ENCODE data around the gene NTHL1. TPM values are rescaled to one million over a fixed set of nuclear protein-coding genes. Genes with fewer than 3 reads are reported as not detected.

NTHL1 gene
- total RNA-seq, 4 donors from 2014 or later: 6.5 to 21.7 (median 12.0) TPM

- no peak for TF ChIP-seq CTCF (IDR thresholded peaks at IDR 0.05; ENCODE audit: low read depth)
Observed at GRCh38 chr16:2078096-2078495, 30.5 kb upstream of the NTHL1 start.

GRCh38 chr16:2077696-2078095 is 30.1 kb upstream of the NTHL1 start:
- TF ChIP-seq CTCF (IDR thresholded peaks at IDR 0.05; ENCODE audit: low read depth): no peak

- TF ChIP-seq CTCF (IDR thresholded peaks at IDR 0.05; ENCODE audit: low read depth): no peak
Observed at GRCh38 chr16:2077016-2077415, 29.4 kb upstream of the NTHL1 start.

- no peak for TF ChIP-seq CTCF (IDR thresholded peaks at IDR 0.05; ENCODE audit: low read depth)
Observed at GRCh38 chr16:2076072-2076865, 28.6 kb upstream of the NTHL1 start.

- no peak for TF ChIP-seq CTCF (IDR thresholded peaks at IDR 0.05; ENCODE audit: low read depth)
Observed at GRCh38 chr16:2075631-2076030, 28.0 kb upstream of the NTHL1 start.

GRCh38 chr16:2074071-2074470 is 26.4 kb upstream of the NTHL1 start:
- TF ChIP-seq CTCF (IDR thresholded peaks at IDR 0.05; ENCODE audit: low read depth): no peak

- TF ChIP-seq CTCF (IDR thresholded peaks at IDR 0.05; ENCODE audit: low read depth): no peak
Observed at GRCh38 chr16:2072926-2073325, 25.3 kb upstream of the NTHL1 start.

All from subcutaneous adipose tissue (tissue), 4 donors.